ENCODE data around the gene OR6B2. TPM values are rescaled to one million over a fixed set of nuclear protein-coding genes. Genes with fewer than 3 reads are reported as not detected.

Gene OR6B2
- total and polyA plus RNA-seq, 11 donors: not detected

GRCh38 chr2:240070907-240071306, 40.7 kb upstream of the OR6B2 start:
- WGBS, 4 donors: 88 to 89% (median 89%) methylated on average over 3 of the region's 3 CpGs
- Histone ChIP-seq H3K4me1 (no peaks in the 10 kb centered on the region), H3K36me3 (no peaks in the 10 kb centered on the region), H3K27me3 (peaks cover 0 to 11% (median 0%) of the 10 kb centered on the region in 9 donors), H3K9me3 (peaks cover 0 to 11% (median 4%) of the 10 kb centered on the region in 12 donors), H3K27ac (no peak overlapping the region), H3K4me3 (no peak overlapping the region)
- DNase-seq (no peak), ATAC-seq (no peak)
- no peak for TF ChIP-seq CTCF (IDR thresholded peaks at IDR 0.05)
- no peak for TF ChIP-seq POLR2A (IDR thresholded peaks at IDR 0.05)
- intact Hi-C loops (cut with DNase I): no loop called here

- intact Hi-C loops (cut with DNase I): no loop called here
- Histone ChIP-seq H3K27ac (no peak overlapping the region), H3K27me3 (peaks cover 0 to 11% (median 0%) of the 10 kb centered on the region in 9 donors), H3K4me1 (no peaks in the 10 kb centered on the region), H3K4me3 (no peak overlapping the region), H3K36me3 (no peaks in the 10 kb centered on the region), H3K9me3 (peaks cover 0 to 10% (median 0%) of the 10 kb centered on the region in 12 donors)
- no peak for ATAC-seq
- 65 to 80% (median 67%) methylated on average over 1 of the region's 1 CpG for WGBS, 4 donors
- TF ChIP-seq POLR2A (IDR thresholded peaks at IDR 0.05): no peak
- TF ChIP-seq CTCF (IDR thresholded peaks at IDR 0.05): no peak
- no peak for DNase-seq
Observed at GRCh38 chr2:240069829-240070228, 39.6 kb upstream of the OR6B2 start.

DNA sequence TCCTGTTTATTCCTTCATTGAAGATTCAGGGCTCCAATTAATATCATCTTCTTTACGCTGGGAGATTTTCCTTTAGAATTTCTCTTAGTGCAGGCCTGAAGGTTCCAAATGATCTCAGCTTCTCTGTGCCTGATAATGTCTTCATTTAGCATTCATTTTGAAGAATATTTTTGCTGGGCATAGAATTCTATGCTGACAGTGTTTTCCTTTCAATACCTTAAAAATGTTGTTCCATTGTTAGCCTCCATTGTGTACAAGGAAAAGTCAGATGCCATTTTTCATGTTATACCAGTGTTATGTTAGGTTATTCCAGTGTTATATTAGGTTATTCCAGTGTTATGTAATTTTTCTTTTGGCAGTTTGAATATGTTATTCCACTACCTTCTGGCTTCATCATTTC, 38.0 kb upstream of the OR6B2 start:
- Histone ChIP-seq H3K4me3 (no peak overlapping the region), H3K4me1 (no peaks in the 10 kb centered on the region), H3K27me3 (peaks cover 0 to 14% (median 0%) of the 10 kb centered on the region in 9 donors), H3K27ac (no peak overlapping the region), H3K36me3 (no peaks in the 10 kb centered on the region), H3K9me3 (peaks cover 0 to 10% (median 0%) of the 10 kb centered on the region in 12 donors)
- DNase-seq (no peak), ATAC-seq (no peak)
- WGBS, 4 donors: 96 to 100% (median 97%) methylated on average over 1 of the region's 1 CpG
- TF ChIP-seq POLR2A (IDR thresholded peaks at IDR 0.05) (no peak), CTCF (IDR thresholded peaks at IDR 0.05) (no peak)
- intact Hi-C loops (cut with DNase I): no loop called here

GRCh38 chr2:240066489-240066888, 36.3 kb upstream of the OR6B2 start:
- no peak for DNase-seq
- no peak overlapping the region for H3K27ac ChIP-seq
- H3K4me1 ChIP-seq: no peaks in the 10 kb centered on the region
- H3K36me3 ChIP-seq: no peaks in the 10 kb centered on the region
- no peak for ATAC-seq
- no peak overlapping the region for H3K4me3 ChIP-seq
- peaks cover 0 to 14% (median 0%) of the 10 kb centered on the region in 9 donors for H3K27me3 ChIP-seq
- TF ChIP-seq POLR2A (IDR thresholded peaks at IDR 0.05): no peak
- TF ChIP-seq CTCF (IDR thresholded peaks at IDR 0.05): no peak
- H3K9me3 ChIP-seq: peaks cover 0 to 21% (median 2%) of the 10 kb centered on the region in 12 donors
- 63 to 69% (median 65%) methylated on average over 5 of the region's 5 CpGs for WGBS, 4 donors
- intact Hi-C loops (cut with DNase I): no loop called here

All from heart left ventricle (tissue), 16 donors.